CD4-positive, alpha-beta T cell (primary cell): ENCODE data around the gene SLC1A4. TPM values are rescaled to one million over a fixed set of nuclear protein-coding genes. Genes with fewer than 3 reads are reported as not detected.

Experiments used
- ATAC-seq: fragments of 200-7000 bp; cut with Tn5 transposase; one replicate; pipeline ENCODE4 v1.10.0; 2022; ENCODE audit warnings: mild to moderate bottlenecking; ENCODE audit not compliant: poor library complexity
- CTCF ChIA-PET: fragments of 350-600 bp; sonication (Branson Sonifier 250); formaldehyde crosslinking; loops from one replicate; lab custom pipeline; 2021; ENCODE audit warnings: antibody characterized with exemption, inconsistent platforms; lab: Charles Lee
- POLR2A ChIA-PET: fragments of 350-600 bp; sonication (Branson Sonifier 250); formaldehyde crosslinking; loops from one replicate; lab custom pipeline; 2021; ENCODE audit warnings: antibody characterized with exemption, inconsistent platforms; lab: Charles Lee
- DNase-seq, 14 experiments: peaks; one replicate each; pipeline ENCODE4 v3.0.0-alpha.2; 2013 to 2020; ENCODE audit warnings: mixed read lengths in 2 of 14
- H3K27ac ChIP-seq, 2 donors: one replicate each; pipeline versions ENCODE4 v1.5.1 to v1.7.0; 2013; ENCODE audit warnings: low read length in 2 of 2, low read depth in 1 of 2, mild to moderate bottlenecking in 1 of 2
- H3K27me3 ChIP-seq, 2 experiments: 1 replicate in 1 of 2; 2 replicates in 1 of 2; pipeline versions ENCODE4 v1.6.1 to v1.7.0; 2013; ENCODE audit warnings: low read length in 2 of 2, control low read depth in 1 of 2, mild to moderate bottlenecking in 1 of 2, moderate library complexity in 1 of 2; ENCODE audit not compliant: insufficient read depth in 2 of 2, control insufficient read depth in 1 of 2
- H3K36me3 ChIP-seq: one replicate; pipeline ENCODE4 v1.6.1; 2013; ENCODE audit warnings: low read length, control low read depth; ENCODE audit not compliant: insufficient read depth
- H3K4me1 ChIP-seq: one replicate; pipeline ENCODE4 v1.6.1; 2013; ENCODE audit warnings: low read length, control low read depth; ENCODE audit not compliant: insufficient read depth
- H3K4me3 ChIP-seq: one replicate; pipeline ENCODE4 v1.5.1; 2013; ENCODE audit warnings: mild to moderate bottlenecking, low read length, moderate library complexity
- H3K9me3 ChIP-seq, 2 experiments: 1 replicate in 1 of 2; 2 replicates in 1 of 2; pipeline versions ENCODE4 v1.6.1 to v1.7.0; 2013; ENCODE audit warnings: low read length in 2 of 2, mild to moderate bottlenecking in 2 of 2, control low read depth in 1 of 2, moderate library complexity in 1 of 2; ENCODE audit not compliant: control insufficient read depth in 1 of 2, insufficient read depth in 1 of 2
- H3K27ac Mint-ChIP-seq: one replicate; pipeline ENCODE4 v1.8.0; 2020; ENCODE audit warnings: mixed read lengths
- H3K27me3 Mint-ChIP-seq: one replicate; pipeline ENCODE4 v1.8.0; 2021; ENCODE audit warnings: mixed read lengths
- H3K36me3 Mint-ChIP-seq: one replicate; pipeline ENCODE4 v1.8.0; 2021; ENCODE audit warnings: low read depth, mixed read lengths
- H3K4me1 Mint-ChIP-seq: one replicate; pipeline ENCODE4 v1.8.0; 2021; ENCODE audit warnings: low read depth, mixed read lengths
- H3K4me3 Mint-ChIP-seq: one replicate; pipeline ENCODE4 v1.8.0; 2020; ENCODE audit warnings: mild to moderate bottlenecking, mixed read lengths
- H3K9me3 Mint-ChIP-seq: one replicate; pipeline ENCODE4 v1.8.0; 2020; ENCODE audit warnings: mixed read lengths
- CTCF ChIP-seq: fragments of 200-600 bp; IDR thresholded peaks from one replicate; pipeline ENCODE4 v1.8.0; 2022; ENCODE audit warnings: antibody characterized with exemption, mild to moderate bottlenecking
- intact Hi-C, 2 experiments: fragments of 100-400 bp; cut with DNase I in 1 of 2; cut with micrococcal nuclease in 1 of 2; formaldehyde crosslinking; loops; one replicate each; pipeline versions ENCODE4 v1.15.1 to v1.9.0; 2023 to 2025; cut with DNase I, micrococcal nuclease
- total RNA-seq, 174 experiments: library from RNA in 2 of 174; stranded (reverse) in 2 of 174; gene quantifications; one replicate each; pipeline ENCODE4 v1.2.3 and lab custom pipeline; 2021 to 2026

SLC1A4 gene
- total RNA-seq, 2 experiments from 2014 or later = 2.4 to 2.8 TPM

DNA sequence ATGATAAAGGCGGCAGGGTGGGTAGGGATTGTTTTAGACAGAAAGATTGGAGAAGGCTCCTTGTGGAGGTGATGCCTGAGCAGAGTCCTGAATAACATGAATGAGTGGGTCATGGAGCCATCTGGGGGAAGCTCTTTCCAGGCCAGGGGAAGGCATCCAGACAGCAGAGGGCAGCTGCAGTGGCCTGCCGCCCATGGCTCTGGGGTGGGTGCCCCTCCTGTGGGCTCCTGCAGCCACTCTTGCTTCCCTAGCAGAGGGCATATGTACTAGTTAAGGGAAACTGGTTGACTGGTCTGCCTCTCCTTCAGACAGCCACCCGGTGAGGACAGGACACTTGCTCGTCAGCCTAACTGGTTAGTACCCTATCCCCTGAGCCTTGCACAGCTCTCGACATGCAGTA, 46.5 kb upstream of the SLC1A4 start:
- intact Hi-C loops = no loop called here
- no peaks in the 10 kb centered on the region for H3K9me3 Mint-ChIP-seq
- TF ChIP-seq CTCF = no peak
- Histone ChIP-seq H3K4me1 (peaks cover 42% of the 10 kb centered on the region), H3K9me3 (no peaks in the 10 kb centered on the region), H3K27ac (no peak overlapping the region), H3K36me3 (no peaks in the 10 kb centered on the region), H3K4me3 (no peak overlapping the region), H3K27me3 (no peaks in the 10 kb centered on the region)
- POLR2A ChIA-PET = no interaction called here
- DNase-seq (no peak), ATAC-seq (no peak)
- H3K27me3 Mint-ChIP-seq = no peaks in the 10 kb centered on the region
- no peak overlapping the region for H3K27ac Mint-ChIP-seq
- CTCF ChIA-PET = no interaction called here
- H3K4me3 Mint-ChIP-seq = no peak overlapping the region
- H3K4me1 Mint-ChIP-seq = peaks cover 36% of the 10 kb centered on the region
- no peaks in the 10 kb centered on the region for H3K36me3 Mint-ChIP-seq

DNA sequence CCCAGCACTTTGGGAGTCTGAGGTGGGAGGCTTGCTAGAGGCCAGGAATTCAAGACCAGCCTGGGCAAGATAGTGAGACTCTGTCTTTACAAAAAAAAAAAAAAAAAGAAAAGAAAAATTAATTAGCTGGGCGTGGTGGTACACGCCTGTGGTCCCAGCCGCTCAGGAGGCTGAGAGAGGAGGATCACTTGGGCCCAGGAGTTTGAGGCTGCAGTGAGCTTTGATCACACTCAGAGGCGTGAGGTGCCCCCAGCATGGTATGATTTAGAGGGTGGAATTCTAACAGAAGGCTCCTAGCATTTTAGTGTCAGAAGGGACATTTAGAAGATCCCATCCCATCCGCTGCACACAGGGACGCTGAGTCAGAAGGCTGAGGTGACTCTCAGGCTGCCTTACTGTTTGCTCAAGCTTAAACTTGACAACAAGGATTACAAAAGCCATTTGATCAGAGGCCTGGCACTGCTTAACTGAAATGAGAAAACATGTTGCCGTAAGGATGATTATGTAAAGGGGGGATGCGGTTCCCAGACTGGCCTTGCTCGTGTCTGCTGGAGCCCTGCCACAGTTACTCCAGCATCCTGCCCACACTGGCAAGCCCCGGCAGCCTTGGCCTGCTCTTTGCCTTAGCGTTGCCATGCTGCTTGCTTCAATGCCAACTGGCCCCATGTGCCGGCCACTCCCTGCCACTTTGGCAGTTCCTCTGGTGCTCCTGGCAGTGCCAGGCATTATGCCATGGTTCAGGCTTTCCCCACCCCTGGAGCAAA, 45.6 kb upstream of the SLC1A4 start:
- Mint-ChIP-seq H3K4me3 (no peak overlapping the region), H3K9me3 (no peaks in the 10 kb centered on the region), H3K36me3 (no peaks in the 10 kb centered on the region), H3K27me3 (no peaks in the 10 kb centered on the region), H3K27ac (no peak overlapping the region), H3K4me1 (peaks cover 41% of the 10 kb centered on the region)
- peaks cover 42% of the 10 kb centered on the region for H3K4me1 ChIP-seq
- H3K36me3 ChIP-seq = no peaks in the 10 kb centered on the region
- H3K27me3 ChIP-seq = no peaks in the 10 kb centered on the region
- H3K27ac ChIP-seq = no peak overlapping the region
- DNase-seq = no peak
- ChIA-PET POLR2A (no interaction called here), CTCF (no interaction called here)
- no peak for ATAC-seq
- TF ChIP-seq CTCF = no peak
- H3K4me3 ChIP-seq = no peak overlapping the region
- H3K9me3 ChIP-seq = no peaks in the 10 kb centered on the region
- intact Hi-C loops = no loop called here

DNA sequence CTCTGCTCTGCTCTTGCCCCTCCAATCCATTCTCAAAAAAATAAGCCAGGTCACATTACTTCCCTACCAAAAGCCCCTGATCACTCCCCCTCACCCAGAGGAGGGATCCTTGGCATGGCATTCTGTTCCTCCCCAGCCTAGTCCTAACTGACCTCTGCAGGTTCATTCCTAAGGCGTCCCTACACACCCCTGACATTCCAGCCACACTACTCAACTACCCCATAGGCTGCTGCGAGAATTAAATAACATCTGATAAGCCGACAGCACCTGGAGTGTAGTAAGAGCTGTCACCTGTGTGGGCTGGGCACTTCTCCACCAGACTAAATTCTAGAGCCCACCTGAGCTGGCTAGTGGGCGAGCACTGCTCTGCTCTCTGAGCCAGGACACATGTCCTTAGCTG, 44.7 kb upstream of the SLC1A4 start:
- Histone ChIP-seq H3K36me3 (no peaks in the 10 kb centered on the region), H3K27me3 (no peaks in the 10 kb centered on the region), H3K9me3 (no peaks in the 10 kb centered on the region), H3K4me3 (no peak overlapping the region), H3K27ac (no peak overlapping the region), H3K4me1 (peaks cover 38% of the 10 kb centered on the region)
- H3K4me3 Mint-ChIP-seq = no peak overlapping the region
- peaks cover 38% of the 10 kb centered on the region for H3K4me1 Mint-ChIP-seq
- H3K27me3 Mint-ChIP-seq = no peaks in the 10 kb centered on the region
- intact Hi-C loops = no loop called here
- H3K9me3 Mint-ChIP-seq = no peaks in the 10 kb centered on the region
- CTCF ChIA-PET = no interaction called here
- H3K36me3 Mint-ChIP-seq = no peaks in the 10 kb centered on the region
- TF ChIP-seq CTCF = no peak
- POLR2A ChIA-PET = no interaction called here
- DNase-seq = no peak
- H3K27ac Mint-ChIP-seq = no peak overlapping the region
- ATAC-seq = no peak
